HCT116 (cell line): ENCODE data around the gene SOD3. TPM values are rescaled to one million over a fixed set of nuclear protein-coding genes. Genes with fewer than 3 reads are reported as not detected.

Source experiments
- ATAC-seq: fragments of 200-7000 bp; cut with Tn5 transposase; 2 replicates; pipeline ENCODE4 v1.9.1; 2020; ENCODE audit warnings: mild to moderate bottlenecking, moderate library complexity
- BruUV-seq: library from RNA; stranded (reverse); fragments of 400-500 nt; replicated peaks from 2 replicates; lab custom pipeline; 2021; lab: Mats Ljungman, UMichigan
- CTCF ChIA-PET: fragments of 300-600 bp; sonication (Branson Sonifier 250); formaldehyde crosslinking; loops from one replicate; lab custom pipeline; 2021; ENCODE audit warnings: antibody characterized with exemption; lab: Charles Lee
- POLR2A ChIA-PET: fragments of 300-600, 350-600 bp; sonication (Branson Sonifier 250); formaldehyde crosslinking; loops from one replicate; lab custom pipeline; 2021; ENCODE audit warnings: antibody characterized with exemption; lab: Charles Lee
- RAD21 ChIA-PET, 2 experiments: fragments of 300-600 bp; sonication (Branson Sonifier 250); formaldehyde crosslinking; loops; one replicate each; lab custom pipeline; 2023; ENCODE audit warnings: low total read pairs in 2 of 2; ENCODE audit not compliant: uncharacterized antibody in 2 of 2, unreplicated experiment in 2 of 2, low non-redundant PET in 1 of 2; lab: Charles Lee
- DNase-seq: peaks from one replicate; pipeline ENCODE4 v3.0.0-alpha.2; 2010; ENCODE audit warnings: low read depth, low spot score
- H2AFZ ChIP-seq: fragments of 200-600 bp; shearing (Covaris generic), sonication (generic); 2 replicates; pipeline ENCODE4 v1.6.1; 2017; ENCODE audit warnings: low read depth, mixed run types, mixed read lengths, antibody characterized with exemption, low read length; ENCODE audit not compliant: poor library complexity, severe bottlenecking
- H3K27ac ChIP-seq: 2 replicates; pipeline ENCODE4 v1.5.1; 2012; ENCODE audit warnings: low read depth, low read length
- H3K27me3 ChIP-seq: fragments of 200-600 bp; sonication (generic); 2 replicates; pipeline ENCODE4 v1.6.1; 2016; ENCODE audit warnings: mixed run types, low read length, mixed read lengths; ENCODE audit not compliant: insufficient read depth
- H3K36me3 ChIP-seq, 2 experiments: fragments of 200-500 bp in 1 of 2; fragments of 200-600 bp in 1 of 2; sonication (Bioruptor generic) in 1 of 2; sonication (generic) in 1 of 2; 2 replicates each; pipeline versions ENCODE4 v1.5.1 to v1.6.1; 2014 to 2016; ENCODE audit warnings: low read length in 2 of 2, inconsistent platforms in 1 of 2, mixed read lengths in 1 of 2, mixed run types in 1 of 2; ENCODE audit not compliant: insufficient read depth in 2 of 2, control insufficient read depth in 1 of 2
- H3K4me1 ChIP-seq, 2 experiments: fragments of 200-600 bp in 1 of 2; sonication (generic) in 1 of 2; 2 replicates each; pipeline versions ENCODE4 v1.5.1 to v1.6.1; 2012 to 2017; ENCODE audit warnings: low read length in 2 of 2, inconsistent platforms in 1 of 2, mild to moderate bottlenecking in 1 of 2, mixed read lengths in 1 of 2, mixed run types in 1 of 2, moderate library complexity in 1 of 2; ENCODE audit not compliant: insufficient read depth in 2 of 2, control insufficient read depth in 1 of 2
- H3K4me2 ChIP-seq: fragments of 200-600 bp; sonication (generic); 2 replicates; pipeline ENCODE4 v1.6.1; 2017; ENCODE audit warnings: mixed run types, low read length, mixed read lengths
- H3K4me3 ChIP-seq, 2 experiments: fragments of 200-600 bp in 1 of 2; sonication (generic) in 1 of 2; replicated peaks in 1 of 2; 2 replicates each; pipeline ENCODE4 v1.5.1; 2011 to 2016; ENCODE audit warnings: low read length in 2 of 2, control low read depth in 1 of 2, low read depth in 1 of 2, mild to moderate bottlenecking in 1 of 2, mixed read lengths in 1 of 2, mixed run types in 1 of 2
- H3K79me2 ChIP-seq: fragments of 200-600 bp; sonication (generic); 2 replicates; pipeline ENCODE4 v1.6.1; 2017; ENCODE audit warnings: mild to moderate bottlenecking, mixed run types, low read length, moderate library complexity, mixed read lengths; ENCODE audit not compliant: insufficient read depth
- H3K9ac ChIP-seq: fragments of 200-600 bp; sonication (generic); 2 replicates; pipeline ENCODE4 v1.6.1; 2016; ENCODE audit warnings: low read length, mixed read lengths
- H3K9me2 ChIP-seq: fragments of 200-600 bp; sonication (generic), shearing (Covaris generic); 2 replicates; pipeline ENCODE4 v1.6.1; 2017; ENCODE audit warnings: mixed run types, mild to moderate bottlenecking, moderate library complexity; ENCODE audit not compliant: insufficient read depth
- H3K9me3 ChIP-seq, 2 experiments: fragments of 200-500 bp in 1 of 2; fragments of 200-600 bp in 1 of 2; sonication (Bioruptor generic) in 1 of 2; sonication (generic) in 1 of 2; 2 replicates each; pipeline ENCODE4 v1.6.1; 2014 to 2017; ENCODE audit warnings: low read length in 2 of 2, mixed read lengths in 2 of 2, inconsistent platforms in 1 of 2, low read depth in 1 of 2, mild to moderate bottlenecking in 1 of 2, mixed run types in 1 of 2, moderate library complexity in 1 of 2; ENCODE audit not compliant: control insufficient read depth in 1 of 2, insufficient read depth in 1 of 2
- H4K20me1 ChIP-seq: fragments of 200-600 bp; sonication (generic), shearing (Covaris generic); 2 replicates; pipeline ENCODE4 v1.6.1; 2017; ENCODE audit warnings: mixed run types, mild to moderate bottlenecking, moderate library complexity; ENCODE audit not compliant: insufficient read depth
- CBX3 ChIP-seq: IDR thresholded peaks from 2 replicates; pipeline ENCODE4 v1.6.1; 2012; ENCODE audit warnings: low read depth
- CEBPB ChIP-seq: IDR thresholded peaks from 2 replicates; pipeline ENCODE4 v1.6.1; 2012; ENCODE audit warnings: low read depth
- EGR1 ChIP-seq: IDR thresholded peaks from 2 replicates; pipeline ENCODE4 v1.6.1; 2012; ENCODE audit warnings: low read depth
- EZH2 ChIP-seq: fragments of 200-600 bp; sonication (generic); IDR thresholded peaks from 2 replicates; pipeline ENCODE4 v1.6.1; 2017; ENCODE audit warnings: antibody characterized with exemption, mixed run types
- EZH2phosphoT487 ChIP-seq: fragments of 200-600 bp; IDR thresholded peaks from 2 replicates; pipeline ENCODE4 v1.6.1; 2018; ENCODE audit warnings: antibody characterized with exemption, borderline replicate concordance
- FOSL1 ChIP-seq: IDR thresholded peaks from 2 replicates; pipeline ENCODE4 v1.6.1; 2012; ENCODE audit warnings: low read depth
- JUND ChIP-seq: IDR thresholded peaks from 2 replicates; pipeline ENCODE4 v1.6.1; 2012
- POLR2A ChIP-seq: IDR thresholded peaks from 2 replicates; pipeline ENCODE4 v1.7.0; 2011; ENCODE audit warnings: borderline replicate concordance; ENCODE audit not compliant: insufficient read depth, insufficient read length; ENCODE audit errors: extremely low read depth
- POLR2AphosphoS5 ChIP-seq: IDR thresholded peaks from 2 replicates; pipeline ENCODE4 v1.6.1; 2011; ENCODE audit warnings: mild to moderate bottlenecking, low read depth, low read length, moderate library complexity
- RAD21 ChIP-seq: IDR thresholded peaks from 2 replicates; pipeline ENCODE4 v1.6.1; 2012; ENCODE audit warnings: low read depth, mild to moderate bottlenecking
- SP1 ChIP-seq: IDR thresholded peaks from 2 replicates; pipeline ENCODE4 v1.6.1; 2012; ENCODE audit warnings: low read depth
- YY1 ChIP-seq: IDR thresholded peaks from 2 replicates; pipeline ENCODE4 v1.6.1; 2011; ENCODE audit warnings: low read length, low read depth, moderate library complexity, mild to moderate bottlenecking; ENCODE audit not compliant: insufficient replicate concordance; ENCODE audit errors: extremely low read depth
- ZFX ChIP-seq: fragments of 450-650 bp; IDR thresholded peaks from 2 replicates; pipeline ENCODE4 v1.6.1; 2017
- ZNF274 ChIP-seq: fragments of 200-500 bp; sonication (Bioruptor generic); IDR thresholded peaks from 2 replicates; pipeline ENCODE4 v1.6.1; 2014; ENCODE audit warnings: mild to moderate bottlenecking, low read depth, low read length, inconsistent platforms
- intact Hi-C: fragments of 100-400 bp; cut with micrococcal nuclease; formaldehyde crosslinking; loops from 2 replicates; pipeline ENCODE4 v1.10.0; 2022
- total RNA-seq: library from RNA; stranded (reverse); gene quantifications from one replicate; pipeline ENCODE4 v1.2.1, GENCODE V29; 2021; ENCODE audit not compliant: unreplicated experiment
- TF ChIP-seq, protein P1 (sequence below): IDR thresholded peaks from 2 replicates; pipeline ENCODE4 v1.6.1; 2012
- TF ChIP-seq, protein P2 (sequence below): IDR thresholded peaks from 2 replicates; pipeline ENCODE4 v1.6.1; 2011; ENCODE audit warnings: mild to moderate bottlenecking, low read length, moderate library complexity; ENCODE audit not compliant: insufficient replicate concordance; ENCODE audit errors: extremely low read depth

The SOD3 gene
- total RNA-seq, 1 experiment from 2014 or later: 0.25 TPM

DNA sequence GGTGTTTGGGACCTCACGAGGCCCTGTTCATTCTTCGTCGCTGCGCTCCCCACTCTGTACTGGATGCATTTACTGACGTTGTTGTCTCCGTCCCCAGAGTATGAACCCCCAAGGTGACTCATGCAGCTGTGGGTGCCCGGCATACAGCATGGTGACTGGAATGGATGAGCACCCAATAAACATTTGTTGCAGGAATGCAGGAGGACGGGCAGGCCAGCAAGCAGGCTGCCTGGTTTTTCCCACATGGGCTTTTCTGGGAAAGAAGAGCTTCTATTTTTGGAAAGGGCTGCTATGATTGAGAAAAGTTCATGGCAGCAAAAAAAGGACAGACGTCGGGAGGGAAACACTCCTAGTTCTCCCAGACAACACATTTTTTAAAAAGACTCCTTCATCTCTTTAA, 893 bp upstream of the SOD3 start:
- no peak overlapping the region for H3K4me2 ChIP-seq
- ChIA-PET CTCF (interaction anchor here (1.3 to 1.4 kb wide), 2 partner anchors 9 to 306 kb away, joined by 3 to 4 read pairs; no protein-coding TSS in a partner anchor), POLR2A (no interaction called here), RAD21 (no interaction called here)
- H3K4me3 ChIP-seq: no peak overlapping the region
- H3K9me3 ChIP-seq: no peaks in the 10 kb centered on the region
- no peak overlapping the region for H3K9ac ChIP-seq
- ATAC-seq (no peak), DNase-seq (no peak)
- H3K79me2 ChIP-seq: no peaks in the 10 kb centered on the region
- H3K27ac ChIP-seq: no peak overlapping the region
- no peaks in the 10 kb centered on the region for H3K4me1 ChIP-seq
- no TSS peak for BruUV-seq
- no peaks in the 10 kb centered on the region for H3K36me3 ChIP-seq
- H4K20me1 ChIP-seq: no peaks in the 10 kb centered on the region
- H3K27me3 ChIP-seq: peaks cover 15% of the 10 kb centered on the region; the same call in 1 of the 2 replicates
- intact Hi-C loops: loop anchor here (10.0 kb wide), 1 partner anchor 310 kb away; no protein-coding TSS in a partner anchor
- H3K9me2 ChIP-seq: no peaks in the 10 kb centered on the region
- H2AFZ ChIP-seq: no peak overlapping the region
- TF ChIP-seq JUND: no peak
- TF ChIP-seq EZH2: no peak
- no peak for TF ChIP-seq EZH2phosphoT487
- no peak for TF ChIP-seq YY1
- no peak for TF ChIP-seq POLR2AphosphoS5
- no peak for TF ChIP-seq POLR2A
- TF ChIP-seq ZNF274: no peak
- no peak for TF ChIP-seq SP1
- TF ChIP-seq CEBPB: no peak
- no peak for TF ChIP-seq FOSL1
- no peak for TF ChIP-seq CBX3

DNA sequence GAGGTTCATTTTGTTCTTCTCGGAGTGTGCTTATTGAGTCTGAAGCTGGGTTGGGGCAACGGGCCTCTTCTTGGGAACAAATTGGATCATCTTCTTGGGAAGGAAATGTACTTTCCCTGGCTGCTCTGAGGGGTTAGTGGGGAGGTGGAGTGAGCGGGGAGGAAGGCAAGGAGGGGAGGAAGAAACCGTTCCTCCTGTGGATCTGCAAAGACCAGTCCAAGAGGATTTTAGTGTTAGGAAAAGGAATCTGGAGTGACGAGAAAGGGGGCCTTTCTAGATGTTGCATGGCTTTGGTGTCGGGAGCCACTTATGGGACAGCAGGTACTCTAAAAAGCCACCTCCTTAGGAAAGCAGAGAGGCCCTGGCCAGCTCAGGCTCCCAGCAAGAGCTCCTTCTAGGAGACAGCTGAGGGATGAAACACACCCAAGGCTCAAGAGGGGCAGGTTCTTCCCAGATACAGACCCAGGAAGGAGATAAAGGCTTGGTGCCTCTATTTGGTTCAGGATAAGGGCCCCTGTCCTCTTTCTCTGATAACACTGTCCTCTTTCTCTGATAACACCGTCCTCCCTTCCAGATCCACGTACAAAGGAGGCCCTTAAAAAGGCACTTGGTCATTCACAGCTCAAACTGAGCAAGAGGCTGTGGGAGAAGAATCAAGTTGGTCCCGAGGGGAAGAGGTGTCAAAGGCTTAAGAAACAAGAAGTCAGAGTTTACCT, 451 bp downstream of the SOD3 start:
- POLR2A ChIA-PET: no interaction called here

More for the DNA sequence above, 451 bp downstream of the SOD3 start:
- Histone ChIP-seq H2AFZ (no peak overlapping the region), H3K4me3 (no peak overlapping the region), H3K4me2 (no peak overlapping the region), H3K79me2 (no peaks in the 10 kb centered on the region), H3K4me1 (no peaks in the 10 kb centered on the region), H3K27ac (no peak overlapping the region), H4K20me1 (no peaks in the 10 kb centered on the region), H3K36me3 (no peaks in the 10 kb centered on the region), H3K9me3 (no peaks in the 10 kb centered on the region), H3K9me2 (no peaks in the 10 kb centered on the region), H3K27me3 (peaks cover 15% of the 10 kb centered on the region; the same call in 1 of the 2 replicates), H3K9ac (no peak overlapping the region)
- ChIA-PET CTCF (no interaction called here), RAD21 (no interaction called here)
- no peak for DNase-seq
- TF ChIP-seq POLR2AphosphoS5: no peak
- TF ChIP-seq, protein P1, sequence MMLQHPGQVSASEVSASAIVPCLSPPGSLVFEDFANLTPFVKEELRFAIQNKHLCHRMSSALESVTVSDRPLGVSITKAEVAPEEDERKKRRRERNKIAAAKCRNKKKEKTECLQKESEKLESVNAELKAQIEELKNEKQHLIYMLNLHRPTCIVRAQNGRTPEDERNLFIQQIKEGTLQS: no peak
- no peak for TF ChIP-seq EGR1
- no peak for TF ChIP-seq SP1
- no peak for TF ChIP-seq ZNF274
- TF ChIP-seq ZFX: no peak
- TF ChIP-seq, protein P2, sequence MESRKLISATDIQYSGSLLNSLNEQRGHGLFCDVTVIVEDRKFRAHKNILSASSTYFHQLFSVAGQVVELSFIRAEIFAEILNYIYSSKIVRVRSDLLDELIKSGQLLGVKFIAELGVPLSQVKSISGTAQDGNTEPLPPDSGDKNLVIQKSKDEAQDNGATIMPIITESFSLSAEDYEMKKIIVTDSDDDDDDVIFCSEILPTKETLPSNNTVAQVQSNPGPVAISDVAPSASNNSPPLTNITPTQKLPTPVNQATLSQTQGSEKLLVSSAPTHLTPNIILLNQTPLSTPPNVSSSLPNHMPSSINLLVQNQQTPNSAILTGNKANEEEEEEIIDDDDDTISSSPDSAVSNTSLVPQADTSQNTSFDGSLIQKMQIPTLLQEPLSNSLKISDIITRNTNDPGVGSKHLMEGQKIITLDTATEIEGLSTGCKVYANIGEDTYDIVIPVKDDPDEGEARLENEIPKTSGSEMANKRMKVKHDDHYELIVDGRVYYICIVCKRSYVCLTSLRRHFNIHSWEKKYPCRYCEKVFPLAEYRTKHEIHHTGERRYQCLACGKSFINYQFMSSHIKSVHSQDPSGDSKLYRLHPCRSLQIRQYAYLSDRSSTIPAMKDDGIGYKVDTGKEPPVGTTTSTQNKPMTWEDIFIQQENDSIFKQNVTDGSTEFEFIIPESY: no peak
- TF ChIP-seq EZH2phosphoT487: no peak
- no peak for TF ChIP-seq YY1
- TF ChIP-seq RAD21: no peak
- ATAC-seq: no peak
- no TSS peak for BruUV-seq
- intact Hi-C loops: loop anchor here (10.0 kb wide), 1 partner anchor 311 kb away; no protein-coding TSS in a partner anchor
